AG10803 (cell line): ENCODE results near the gene BCLAF1.

Experiments
- DNase-seq: peaks from one replicate; pipeline ENCODE4 v3.0.0; 2010; ENCODE audit warnings: low read depth
- H3K4me3 ChIP-seq: 2 replicates; pipeline ENCODE4 v1.5.1; 2011; ENCODE audit warnings: mild to moderate bottlenecking, low read length, control low read depth
- TF ChIP-seq, protein P1 (sequence below): conservative IDR thresholded peaks from 2 replicates; pipeline ENCODE4 v1.5.1; 2011; ENCODE audit warnings: mild to moderate bottlenecking, low read length, control low read depth, inconsistent platforms

The BCLAF1 gene

GRCh38 chr6:136212608-136213007 is 77.0 kb downstream of the BCLAF1 start:
- TF ChIP-seq, protein P1, sequence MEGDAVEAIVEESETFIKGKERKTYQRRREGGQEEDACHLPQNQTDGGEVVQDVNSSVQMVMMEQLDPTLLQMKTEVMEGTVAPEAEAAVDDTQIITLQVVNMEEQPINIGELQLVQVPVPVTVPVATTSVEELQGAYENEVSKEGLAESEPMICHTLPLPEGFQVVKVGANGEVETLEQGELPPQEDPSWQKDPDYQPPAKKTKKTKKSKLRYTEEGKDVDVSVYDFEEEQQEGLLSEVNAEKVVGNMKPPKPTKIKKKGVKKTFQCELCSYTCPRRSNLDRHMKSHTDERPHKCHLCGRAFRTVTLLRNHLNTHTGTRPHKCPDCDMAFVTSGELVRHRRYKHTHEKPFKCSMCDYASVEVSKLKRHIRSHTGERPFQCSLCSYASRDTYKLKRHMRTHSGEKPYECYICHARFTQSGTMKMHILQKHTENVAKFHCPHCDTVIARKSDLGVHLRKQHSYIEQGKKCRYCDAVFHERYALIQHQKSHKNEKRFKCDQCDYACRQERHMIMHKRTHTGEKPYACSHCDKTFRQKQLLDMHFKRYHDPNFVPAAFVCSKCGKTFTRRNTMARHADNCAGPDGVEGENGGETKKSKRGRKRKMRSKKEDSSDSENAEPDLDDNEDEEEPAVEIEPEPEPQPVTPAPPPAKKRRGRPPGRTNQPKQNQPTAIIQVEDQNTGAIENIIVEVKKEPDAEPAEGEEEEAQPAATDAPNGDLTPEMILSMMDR, result no peak
- no peak overlapping the region for H3K4me3 ChIP-seq
- DNase-seq, result no peak

- H3K4me3 ChIP-seq, result no peak overlapping the region
- TF ChIP-seq, protein P1, result no peak
- no peak for DNase-seq
Measured at GRCh38 chr6:136210398-136211165, 79.1 kb downstream of the BCLAF1 start.

GRCh38 chr6:136209496-136209895 is 80.2 kb downstream of the BCLAF1 start:
- no peak for DNase-seq
- TF ChIP-seq, protein P1, result no peak
- no peak overlapping the region for H3K4me3 ChIP-seq

- no peak for DNase-seq
- TF ChIP-seq, protein P1, result no peak
- no peak overlapping the region for H3K4me3 ChIP-seq
Measured at GRCh38 chr6:136208783-136209182, 80.9 kb downstream of the BCLAF1 start.
